PC-9 (cell line): Measurements from ENCODE around the gene RBM12. TPM values are rescaled to one million over a fixed set of nuclear protein-coding genes. Genes with fewer than 3 reads are reported as not detected.

ENCODE experiments used
- BruUV-seq: library from RNA; stranded (reverse); fragments of 400-500 nt; replicated peaks from 2 replicates; lab custom pipeline; 2021; lab: Mats Ljungman, UMichigan
- CTCF ChIA-PET: fragments of 300-600 bp; sonication (Branson Sonifier 250); formaldehyde crosslinking; loops from one replicate; lab custom pipeline; 2022; ENCODE audit warnings: antibody characterized with exemption; lab: Charles Lee
- POLR2A ChIA-PET: fragments of 300-600 bp; sonication (Branson Sonifier 250); formaldehyde crosslinking; loops from one replicate; lab custom pipeline; 2022; ENCODE audit warnings: antibody characterized with exemption; ENCODE audit not compliant: unreplicated experiment; lab: Charles Lee
- DNase-seq, 2 experiments: peaks; one replicate each; pipeline versions ENCODE4 v3.0.0 to v3.0.0-alpha.2; 2015 to 2022; ENCODE audit warnings: mixed read lengths in 1 of 2
- H2AFZ ChIP-seq: fragments of 200-600 bp; sonication (generic); 2 replicates; pipeline ENCODE4 v1.8.1; 2017; ENCODE audit warnings: antibody characterized with exemption
- H3F3A ChIP-seq: fragments of 200-600 bp; sonication (generic); 2 replicates; pipeline ENCODE4 v1.8.1; 2017; ENCODE audit warnings: antibody characterized with exemption, mild to moderate bottlenecking, low read depth; ENCODE audit not compliant: insufficient read depth
- H3K27ac ChIP-seq: fragments of 200-600 bp; sonication (generic); 2 replicates; pipeline ENCODE4 v1.6.1; 2016; ENCODE audit warnings: mixed run types
- H3K27me3 ChIP-seq: fragments of 200-600 bp; sonication (generic); 2 replicates; pipeline ENCODE4 v1.6.1; 2016; ENCODE audit warnings: low read depth, mixed run types; ENCODE audit not compliant: insufficient read depth
- H3K36me3 ChIP-seq: fragments of 200-600 bp; sonication (generic); 2 replicates; pipeline ENCODE4 v1.6.1; 2016; ENCODE audit warnings: low read depth, mixed run types
- H3K4me1 ChIP-seq: fragments of 200-600 bp; sonication (generic); replicated peaks from 2 replicates; pipeline ENCODE4 v1.6.1; 2016; ENCODE audit warnings: mixed run types; ENCODE audit not compliant: insufficient read depth
- H3K4me2 ChIP-seq: fragments of 200-600 bp; sonication (generic); 2 replicates; pipeline ENCODE4 v1.6.1; 2017; ENCODE audit warnings: mixed run types
- H3K4me3 ChIP-seq: fragments of 200-600 bp; sonication (generic); 2 replicates; pipeline ENCODE4 v1.6.1; 2016; ENCODE audit warnings: mixed run types
- H3K79me2 ChIP-seq: fragments of 200-600 bp; sonication (generic); 2 replicates; pipeline ENCODE4 v1.6.1; 2017; ENCODE audit warnings: low read depth, mixed run types
- H3K9me2 ChIP-seq: fragments of 200-600 bp; sonication (generic); 2 replicates; pipeline ENCODE4 v1.8.1; 2017; ENCODE audit warnings: mild to moderate bottlenecking; ENCODE audit not compliant: insufficient read depth
- H3K9me3 ChIP-seq: fragments of 200-600 bp; sonication (generic); 2 replicates; pipeline ENCODE4 v1.8.1; 2016; ENCODE audit warnings: low read depth; ENCODE audit not compliant: insufficient read depth
- H4K20me1 ChIP-seq: fragments of 200-600 bp; sonication (generic); 2 replicates; pipeline ENCODE4 v1.8.1; 2017; ENCODE audit not compliant: insufficient read depth
- EZH2 ChIP-seq: fragments of 200-600 bp; sonication (generic); IDR thresholded peaks from 2 replicates; pipeline ENCODE4 v1.8.0; 2017; ENCODE audit warnings: antibody characterized with exemption, low read depth
- intact Hi-C: fragments of 100-400 bp; cut with micrococcal nuclease; formaldehyde crosslinking; loops from one replicate; pipeline ENCODE4 v1.10.0; 2022; ENCODE audit not compliant: unreplicated experiment
- total RNA-seq: library from RNA; stranded (reverse); gene quantifications from 2 replicates; pipeline ENCODE4 v1.2.3, GENCODE V29; 2021
- TF ChIP-seq, protein P1 (sequence below): fragments of 200-600 bp; sonication (generic); conservative IDR thresholded peaks from 2 replicates; pipeline ENCODE4 v1.6.1; 2017; ENCODE audit warnings: mixed run types, antibody characterized with exemption, mild to moderate bottlenecking, moderate library complexity

Gene RBM12
- total RNA-seq, 1 experiment from 2014 or later, result 81.2 TPM

- DNase-seq, result no peak
- Histone ChIP-seq H2AFZ (no peak overlapping the region), H3K79me2 (peaks cover under 1% of the 10 kb centered on the region; the same call in 1 of the 2 replicates), H3K27me3 (no peaks in the 10 kb centered on the region), H3K9me3 (no peaks in the 10 kb centered on the region), H4K20me1 (no peaks in the 10 kb centered on the region), H3K9me2 (no peaks in the 10 kb centered on the region), H3K4me1 (no peaks in the 10 kb centered on the region), H3K27ac (no peak overlapping the region), H3K4me2 (no peak overlapping the region), H3F3A (peaks cover 7% of the 10 kb centered on the region; the same call in 1 of the 2 replicates), H3K36me3 (no peaks in the 10 kb centered on the region; the same call in 1 of the 2 replicates), H3K4me3 (no peak overlapping the region)
- no peak for TF ChIP-seq EZH2
- TF ChIP-seq, protein P1, sequence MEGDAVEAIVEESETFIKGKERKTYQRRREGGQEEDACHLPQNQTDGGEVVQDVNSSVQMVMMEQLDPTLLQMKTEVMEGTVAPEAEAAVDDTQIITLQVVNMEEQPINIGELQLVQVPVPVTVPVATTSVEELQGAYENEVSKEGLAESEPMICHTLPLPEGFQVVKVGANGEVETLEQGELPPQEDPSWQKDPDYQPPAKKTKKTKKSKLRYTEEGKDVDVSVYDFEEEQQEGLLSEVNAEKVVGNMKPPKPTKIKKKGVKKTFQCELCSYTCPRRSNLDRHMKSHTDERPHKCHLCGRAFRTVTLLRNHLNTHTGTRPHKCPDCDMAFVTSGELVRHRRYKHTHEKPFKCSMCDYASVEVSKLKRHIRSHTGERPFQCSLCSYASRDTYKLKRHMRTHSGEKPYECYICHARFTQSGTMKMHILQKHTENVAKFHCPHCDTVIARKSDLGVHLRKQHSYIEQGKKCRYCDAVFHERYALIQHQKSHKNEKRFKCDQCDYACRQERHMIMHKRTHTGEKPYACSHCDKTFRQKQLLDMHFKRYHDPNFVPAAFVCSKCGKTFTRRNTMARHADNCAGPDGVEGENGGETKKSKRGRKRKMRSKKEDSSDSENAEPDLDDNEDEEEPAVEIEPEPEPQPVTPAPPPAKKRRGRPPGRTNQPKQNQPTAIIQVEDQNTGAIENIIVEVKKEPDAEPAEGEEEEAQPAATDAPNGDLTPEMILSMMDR, result no peak
- CTCF ChIA-PET, result interaction anchor here (0.8 kb wide), 1 partner anchor 189 kb away, joined by 3 read pairs; no protein-coding TSS in a partner anchor
- no TSS peak for BruUV-seq
- intact Hi-C loops, result no loop called here
- POLR2A ChIA-PET, result no interaction called here
Observed at GRCh38 chr20:35669681-35670080, 5.0 kb upstream of the RBM12 start.

DNA sequence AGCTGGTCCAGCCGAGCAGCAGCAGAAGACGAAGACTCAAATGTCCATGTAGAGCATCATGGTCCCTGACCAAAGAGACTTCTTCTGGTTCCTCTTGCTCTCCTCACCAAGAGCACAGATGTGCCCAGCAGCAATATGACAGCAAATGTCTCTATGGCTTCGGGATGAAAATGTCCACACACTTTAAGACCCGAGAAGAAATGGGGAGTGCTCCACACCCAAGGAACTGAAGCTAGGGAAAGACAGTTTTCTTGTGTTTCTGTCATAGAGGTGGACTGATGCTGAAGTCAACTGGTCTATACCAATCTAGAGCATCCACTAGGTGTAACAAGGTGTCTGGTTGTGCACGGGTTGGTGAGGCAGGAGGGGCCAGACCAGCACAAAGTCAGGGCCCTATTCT, 4.5 kb upstream of the RBM12 start:
- Histone ChIP-seq H3K4me3 (no peak overlapping the region), H3K27me3 (no peaks in the 10 kb centered on the region), H2AFZ (no peak overlapping the region), H3K9me2 (no peaks in the 10 kb centered on the region), H3K36me3 (no peaks in the 10 kb centered on the region; the same call in 1 of the 2 replicates), H3K4me2 (no peak overlapping the region), H3K4me1 (no peaks in the 10 kb centered on the region), H3K79me2 (peaks cover 5% of the 10 kb centered on the region), H4K20me1 (no peaks in the 10 kb centered on the region), H3K9me3 (no peaks in the 10 kb centered on the region), H3K27ac (no peak overlapping the region), H3F3A (peaks cover 7% of the 10 kb centered on the region; the same call in 1 of the 2 replicates)
- intact Hi-C loops, result no loop called here
- no peak for TF ChIP-seq EZH2
- TF ChIP-seq, protein P1, result no peak
- BruUV-seq, result no TSS peak
- no peak for DNase-seq
- ChIA-PET CTCF (interaction anchor here (0.8 kb wide), 1 partner anchor 189 kb away, joined by 3 read pairs; no protein-coding TSS in a partner anchor), POLR2A (no interaction called here)

GRCh38 chr20:35665949-35666288, 1.2 kb upstream of the RBM12 start:
- Histone ChIP-seq H3K9me2 (no peaks in the 10 kb centered on the region), H3F3A (peaks cover 16% of the 10 kb centered on the region), H3K4me3 (no peak overlapping the region), H3K27me3 (no peaks in the 10 kb centered on the region), H3K4me2 (no peak overlapping the region; the same call in 1 of the 2 replicates), H2AFZ (no peak overlapping the region), H3K36me3 (no peaks in the 10 kb centered on the region; the same call in 1 of the 2 replicates), H3K79me2 (peaks cover 38% of the 10 kb centered on the region), H4K20me1 (peaks cover 33% of the 10 kb centered on the region), H3K4me1 (peaks cover 25% of the 10 kb centered on the region), H3K9me3 (no peaks in the 10 kb centered on the region), H3K27ac (no peak overlapping the region)
- ChIA-PET CTCF (interaction anchor here (0.6 kb wide), 1 partner anchor 332 kb away, joined by 3 read pairs; no protein-coding TSS in a partner anchor), POLR2A (no interaction called here)
- no peak for DNase-seq
- BruUV-seq, result no TSS peak
- intact Hi-C loops, result no loop called here
- TF ChIP-seq EZH2, result no peak
- TF ChIP-seq, protein P1, result no peak
